ENCODE data around the gene AK9.
"Not testable (repeated sequence)": the region's sequence is repeated elsewhere in the genome, so short reads cannot be mapped to it uniquely, and the experiment has no call there.

The AK9 gene

GRCh38 chr6:109466212-109466923 is 224.6 kb downstream of the AK9 start:
- Histone ChIP-seq H3K36me3 (ENCODE audit: control insufficient read depth, insufficient read depth, low read length, severe bottlenecking) (peaks cover 98% of the 10 kb centered on the region), H3K4me3 (ENCODE audit: low read length) (no peak overlapping the region), H3K4me1 (ENCODE audit: control insufficient read depth, insufficient read depth, low read length) (no peaks in the 10 kb centered on the region), H3K9me3 (ENCODE audit: control insufficient read depth, low read length) (no peaks in the 10 kb centered on the region), H3K27me3 (replicated peaks; ENCODE audit: control insufficient read depth, insufficient read depth, low read length) (no peaks in the 10 kb centered on the region), H3K9ac (ENCODE audit: low read length) (no peak overlapping the region)
- DNase-seq (ENCODE audit: low read depth), result no peak

DNA sequence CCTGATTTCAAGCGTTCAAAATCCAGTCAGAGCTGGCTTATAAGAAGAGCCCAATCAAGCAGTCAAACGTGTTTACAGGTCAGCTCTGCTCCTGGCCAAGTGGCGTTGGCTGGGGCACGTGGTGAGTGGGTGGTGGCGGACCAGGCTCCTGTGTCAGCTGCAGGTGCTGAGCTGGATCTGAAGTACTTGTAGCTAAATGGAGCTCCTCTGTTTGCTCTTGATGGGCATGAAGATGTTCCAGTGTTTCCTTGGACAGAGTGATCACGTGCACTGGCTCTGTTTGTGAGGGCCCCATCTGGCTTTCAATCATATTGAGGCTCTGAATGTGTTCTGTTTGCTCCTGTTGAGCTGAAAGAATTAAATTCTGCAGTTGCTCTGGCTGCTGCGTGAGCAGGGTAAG is 225.2 kb downstream of the AK9 start:
- H3K4me1 ChIP-seq (ENCODE audit: control insufficient read depth, insufficient read depth, low read length), result no peaks in the 10 kb centered on the region
- H3K36me3 ChIP-seq (ENCODE audit: control insufficient read depth, insufficient read depth, low read length, severe bottlenecking), result peaks cover 97% of the 10 kb centered on the region
- no peak for DNase-seq (ENCODE audit: low read depth)
- no peaks in the 10 kb centered on the region for H3K9me3 ChIP-seq (ENCODE audit: control insufficient read depth, low read length)
- no peak overlapping the region for H3K9ac ChIP-seq (ENCODE audit: low read length)
- H3K4me3 ChIP-seq (ENCODE audit: low read length), result no peak overlapping the region
- no peaks in the 10 kb centered on the region for H3K27me3 ChIP-seq (replicated peaks; ENCODE audit: control insufficient read depth, insufficient read depth, low read length)

DNA sequence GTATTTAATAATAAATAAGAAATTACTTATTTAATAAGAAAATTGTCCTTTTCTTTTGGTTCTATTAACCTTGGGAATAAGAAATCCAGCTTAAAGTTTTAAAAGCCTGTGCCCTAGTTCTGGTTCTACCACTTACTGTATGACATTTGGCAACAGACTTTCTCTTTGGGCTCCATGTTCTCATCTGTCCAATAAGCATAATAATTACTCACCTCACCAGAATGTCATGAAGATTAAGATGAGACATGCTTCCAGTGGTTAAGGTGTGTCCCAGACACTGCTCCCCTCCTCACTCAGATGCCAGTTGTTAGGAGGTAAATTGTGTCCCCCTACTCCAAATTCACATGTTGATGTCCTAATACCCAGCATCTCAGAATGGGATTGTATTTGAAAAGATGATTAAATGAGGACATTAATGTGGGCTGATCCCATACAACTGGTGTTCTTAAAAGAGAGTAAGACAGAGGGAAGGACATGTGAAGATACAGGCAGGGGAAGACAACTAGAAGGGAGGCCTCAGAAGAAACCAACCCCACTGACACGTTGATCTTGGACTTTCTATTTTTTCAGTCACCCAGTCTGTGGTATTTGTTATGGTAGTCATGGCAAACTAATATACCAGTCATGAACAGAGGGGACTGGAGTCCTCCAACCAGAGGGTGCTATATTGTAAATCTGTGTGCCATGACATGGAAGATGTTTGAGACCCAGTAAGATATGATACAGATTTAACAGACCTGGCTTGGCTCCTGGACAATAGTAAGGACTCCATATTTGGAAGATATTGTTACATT is 229.1 kb downstream of the AK9 start:
- no peaks in the 10 kb centered on the region for H3K27me3 ChIP-seq (replicated peaks; ENCODE audit: control insufficient read depth, insufficient read depth, low read length)
- DNase-seq (ENCODE audit: low read depth), result no peak
- peaks cover 9% of the 10 kb centered on the region for H3K4me1 ChIP-seq (ENCODE audit: control insufficient read depth, insufficient read depth, low read length)
- H3K9me3 ChIP-seq (ENCODE audit: control insufficient read depth, low read length), result no peaks in the 10 kb centered on the region
- H3K36me3 ChIP-seq (ENCODE audit: control insufficient read depth, insufficient read depth, low read length, severe bottlenecking), result peaks cover 58% of the 10 kb centered on the region
- no peak overlapping the region for H3K9ac ChIP-seq (ENCODE audit: low read length)
- no peak overlapping the region for H3K4me3 ChIP-seq (ENCODE audit: low read length)

GRCh38 chr6:109461205-109461604 is 229.8 kb downstream of the AK9 start:
- H3K9ac ChIP-seq (ENCODE audit: low read length); H3K9me3 ChIP-seq (ENCODE audit: control insufficient read depth, low read length); H3K4me3 ChIP-seq (ENCODE audit: low read length); H3K27me3 ChIP-seq (replicated peaks; ENCODE audit: control insufficient read depth, insufficient read depth, low read length); DNase-seq (ENCODE audit: low read depth): not testable (repeated sequence)
- peaks cover 16% of the 10 kb centered on the region for H3K4me1 ChIP-seq (ENCODE audit: control insufficient read depth, insufficient read depth, low read length)
- H3K36me3 ChIP-seq (ENCODE audit: control insufficient read depth, insufficient read depth, low read length, severe bottlenecking), result peaks cover 51% of the 10 kb centered on the region

GRCh38 chr6:109460161-109460829 is 230.7 kb downstream of the AK9 start:
- Histone ChIP-seq H3K4me1 (ENCODE audit: control insufficient read depth, insufficient read depth, low read length) (peaks cover 17% of the 10 kb centered on the region), H3K4me3 (ENCODE audit: low read length) (no peak overlapping the region), H3K9me3 (ENCODE audit: control insufficient read depth, low read length) (no peaks in the 10 kb centered on the region), H3K36me3 (ENCODE audit: control insufficient read depth, insufficient read depth, low read length, severe bottlenecking) (peaks cover 42% of the 10 kb centered on the region), H3K9ac (ENCODE audit: low read length) (no peak overlapping the region), H3K27me3 (replicated peaks; ENCODE audit: control insufficient read depth, insufficient read depth, low read length) (no peaks in the 10 kb centered on the region)
- no peak for DNase-seq (ENCODE audit: low read depth)

DNA sequence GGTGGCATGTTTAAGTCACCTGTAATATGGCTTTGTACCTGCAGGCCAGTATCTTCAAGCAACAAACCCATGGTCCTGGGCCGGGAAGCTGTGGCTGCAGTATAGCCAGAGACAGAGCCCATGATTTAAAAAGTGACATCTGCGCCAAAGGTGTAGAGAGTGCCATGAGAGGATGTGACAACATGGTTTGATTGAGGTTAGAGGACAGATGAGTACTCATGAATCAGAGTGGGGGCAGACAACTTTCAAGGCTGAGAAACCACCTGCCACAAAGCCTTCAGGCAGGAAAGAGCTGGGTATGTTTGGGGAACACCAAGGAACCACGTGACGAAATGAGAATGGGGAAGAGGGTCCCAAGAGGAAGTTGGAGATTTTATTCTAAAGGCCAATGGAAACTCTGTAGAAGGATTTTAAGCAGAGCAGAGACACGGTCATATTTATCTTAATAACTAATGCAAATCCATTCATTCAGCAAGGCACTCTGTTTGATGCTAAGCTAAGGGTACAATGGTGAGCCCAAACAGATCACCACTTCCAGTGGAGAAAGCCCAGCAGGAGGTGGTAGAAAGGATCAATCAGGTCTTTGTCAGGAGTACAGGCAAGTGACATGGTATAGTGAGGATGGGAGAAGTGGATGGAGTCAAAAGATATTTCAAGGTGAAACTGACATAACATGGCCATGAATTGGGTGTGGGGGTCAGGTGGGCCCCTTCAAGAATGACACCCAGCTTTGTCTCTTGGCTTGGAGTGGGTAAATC is 232.0 kb downstream of the AK9 start:
- H3K4me1 ChIP-seq (ENCODE audit: control insufficient read depth, insufficient read depth, low read length), result peaks cover 25% of the 10 kb centered on the region
- DNase-seq (ENCODE audit: low read depth), result no peak
- no peak overlapping the region for H3K4me3 ChIP-seq (ENCODE audit: low read length)
- H3K9ac ChIP-seq (ENCODE audit: low read length), result no peak overlapping the region
- H3K36me3 ChIP-seq (ENCODE audit: control insufficient read depth, insufficient read depth, low read length, severe bottlenecking), result peaks cover 28% of the 10 kb centered on the region
- no peaks in the 10 kb centered on the region for H3K9me3 ChIP-seq (ENCODE audit: control insufficient read depth, low read length)
- H3K27me3 ChIP-seq (replicated peaks; ENCODE audit: control insufficient read depth, insufficient read depth, low read length), result no peaks in the 10 kb centered on the region

DNA sequence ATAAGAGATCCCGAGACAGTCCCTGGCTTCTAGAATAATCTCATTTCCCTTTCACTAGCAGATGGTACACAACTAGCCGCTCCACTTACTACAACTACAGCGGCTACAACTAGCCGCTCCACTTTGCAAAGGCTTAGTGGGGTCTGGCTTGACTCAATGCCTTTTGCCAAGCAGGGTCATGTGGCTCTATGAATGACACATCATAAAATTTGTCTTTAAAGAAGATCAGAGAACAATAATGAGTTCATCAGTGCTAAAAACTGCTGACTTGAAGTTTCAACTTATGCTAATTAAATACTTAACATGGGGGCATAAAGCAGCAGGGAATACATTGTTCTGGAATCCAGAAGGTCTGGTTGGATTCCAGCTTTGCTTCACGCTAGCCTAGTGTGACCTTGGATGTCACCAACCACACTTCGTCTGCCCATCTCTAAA is 233.4 kb downstream of the AK9 start:
- Histone ChIP-seq H3K4me1 (ENCODE audit: control insufficient read depth, insufficient read depth, low read length) (peaks cover 25% of the 10 kb centered on the region), H3K4me3 (ENCODE audit: low read length) (peak overlapping the region; percentile 85), H3K27me3 (replicated peaks; ENCODE audit: control insufficient read depth, insufficient read depth, low read length) (no peaks in the 10 kb centered on the region), H3K9ac (ENCODE audit: low read length) (peak overlapping the region; percentile 90), H3K9me3 (ENCODE audit: control insufficient read depth, low read length) (no peaks in the 10 kb centered on the region), H3K36me3 (ENCODE audit: control insufficient read depth, insufficient read depth, low read length, severe bottlenecking) (peaks cover 16% of the 10 kb centered on the region)
- DNase-seq (ENCODE audit: low read depth), result no peak

GRCh38 chr6:109456710-109457561 is 234.1 kb downstream of the AK9 start:
- Histone ChIP-seq H3K27me3 (replicated peaks; ENCODE audit: control insufficient read depth, insufficient read depth, low read length) (no peaks in the 10 kb centered on the region), H3K9me3 (ENCODE audit: control insufficient read depth, low read length) (no peaks in the 10 kb centered on the region), H3K9ac (ENCODE audit: low read length) (peak overlapping the region; percentile 90), H3K36me3 (ENCODE audit: control insufficient read depth, insufficient read depth, low read length, severe bottlenecking) (peaks cover 13% of the 10 kb centered on the region), H3K4me1 (ENCODE audit: control insufficient read depth, insufficient read depth, low read length) (peaks cover 25% of the 10 kb centered on the region), H3K4me3 (ENCODE audit: low read length) (peak overlapping the region; percentile 85)
- DNase-seq (ENCODE audit: low read depth), result no peak

GRCh38 chr6:109456111-109456583 is 234.9 kb downstream of the AK9 start:
- Histone ChIP-seq H3K36me3 (ENCODE audit: control insufficient read depth, insufficient read depth, low read length, severe bottlenecking) (peaks cover 13% of the 10 kb centered on the region), H3K27me3 (replicated peaks; ENCODE audit: control insufficient read depth, insufficient read depth, low read length) (no peaks in the 10 kb centered on the region), H3K4me3 (ENCODE audit: low read length) (peak overlapping the region; percentile 85), H3K9ac (ENCODE audit: low read length) (peak overlapping the region; percentile 90), H3K4me1 (ENCODE audit: control insufficient read depth, insufficient read depth, low read length) (peaks cover 25% of the 10 kb centered on the region), H3K9me3 (ENCODE audit: control insufficient read depth, low read length) (no peaks in the 10 kb centered on the region)
- no peak for DNase-seq (ENCODE audit: low read depth)

- H3K9ac ChIP-seq (ENCODE audit: low read length), result peak within 1 kb of the TSS; percentile 90
- peaks cover 25% of the 10 kb centered on the region for H3K4me1 ChIP-seq (ENCODE audit: control insufficient read depth, insufficient read depth, low read length)
- no peaks in the 10 kb centered on the region for H3K27me3 ChIP-seq (replicated peaks; ENCODE audit: control insufficient read depth, insufficient read depth, low read length)
- peak within 1 kb of the TSS; percentile 87 for H3K4me3 ChIP-seq (ENCODE audit: low read length)
- peaks cover 10% of the 10 kb centered on the region for H3K36me3 ChIP-seq (ENCODE audit: control insufficient read depth, insufficient read depth, low read length, severe bottlenecking)
- DNase-seq (ENCODE audit: low read depth), result peak; percentile 72
- H3K9me3 ChIP-seq (ENCODE audit: control insufficient read depth, low read length), result no peaks in the 10 kb centered on the region
These were observed 235.4 kb downstream of the AK9 start, which contains the start of gene MICAL1 for GRCh38 chr6:109455437-109456110. TSS of gene MICAL1 (minus strand) at chr6:109455772. CDS start at chr6:109454196, 1,576 bp downstream.
